ENCODE data around the gene RAB33B. TPM values are rescaled to one million over a fixed set of nuclear protein-coding genes. Genes with fewer than 3 reads are reported as not detected.

The RAB33B gene
- total and polyA plus RNA-seq, 9 of the 15 experiments (the other 6 are each of a cell fraction or from before 2014, with no cell fraction given): 1.7 to 3.7 (median 3.0) TPM

DNA sequence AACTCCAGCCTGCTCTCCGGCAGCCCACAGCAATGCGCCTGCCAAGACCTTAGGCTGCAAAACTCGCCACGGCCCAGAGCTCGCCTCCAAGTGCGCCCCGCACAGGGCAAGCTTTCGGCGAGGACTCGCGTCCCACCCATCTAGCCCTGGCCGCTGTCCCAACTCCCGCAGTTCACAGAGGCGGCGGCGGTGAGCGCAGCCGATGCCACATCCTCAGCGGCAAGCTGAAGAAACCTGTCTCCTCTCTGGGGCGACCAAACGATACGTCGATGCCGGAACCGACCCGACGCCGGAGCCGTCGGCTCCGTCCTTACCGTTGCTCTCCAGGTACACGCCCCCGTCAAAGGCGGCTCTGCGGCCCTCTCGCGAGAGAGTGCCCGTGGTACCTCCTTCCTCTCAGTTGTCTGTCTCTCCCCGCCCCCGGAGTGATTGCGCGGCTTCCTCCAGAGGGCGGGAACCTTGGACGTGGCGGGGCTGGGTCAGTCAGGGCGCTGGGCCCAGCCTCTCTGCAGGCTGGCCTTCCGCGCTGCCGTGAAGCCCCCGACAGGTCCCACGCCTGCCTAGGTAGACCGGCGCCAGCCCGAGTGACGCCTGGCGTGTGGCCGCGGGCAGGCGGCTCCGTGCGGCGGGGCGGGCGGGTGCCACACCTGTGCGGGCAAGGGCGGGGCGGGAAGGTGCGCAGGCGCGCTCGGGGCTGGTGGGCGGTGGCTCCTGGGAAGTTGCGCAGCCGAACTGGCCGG, 380 bp upstream of the RAB33B start (continued):
- TF ChIP-seq, protein P1, sequence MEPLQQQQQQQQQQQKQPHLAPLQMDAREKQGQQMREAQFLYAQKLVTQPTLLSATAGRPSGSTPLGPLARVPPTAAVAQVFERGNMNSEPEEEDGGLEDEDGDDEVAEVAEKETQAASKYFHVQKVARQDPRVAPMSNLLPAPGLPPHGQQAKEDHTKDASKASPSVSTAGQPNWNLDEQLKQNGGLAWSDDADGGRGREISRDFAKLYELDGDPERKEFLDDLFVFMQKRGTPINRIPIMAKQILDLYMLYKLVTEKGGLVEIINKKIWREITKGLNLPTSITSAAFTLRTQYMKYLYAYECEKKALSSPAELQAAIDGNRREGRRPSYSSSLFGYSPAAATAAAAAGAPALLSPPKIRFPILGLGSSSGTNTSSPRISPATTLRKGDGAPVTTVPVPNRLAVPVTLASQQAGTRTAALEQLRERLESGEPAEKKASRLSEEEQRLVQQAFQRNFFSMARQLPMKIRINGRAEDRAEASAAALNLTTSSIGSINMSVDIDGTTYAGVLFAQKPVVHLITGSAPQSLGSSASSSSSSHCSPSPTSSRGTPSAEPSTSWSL (CRISPR knock-in tag; IDR thresholded peaks at IDR 0.05; ENCODE audit: borderline replicate concordance): no peak
- TF ChIP-seq ZNF384 (IDR thresholded peaks at IDR 0.05; ENCODE audit: low read depth, low read length) (no peak), NR1H2 (CRISPR knock-in tag; IDR thresholded peaks at IDR 0.05) (peak; percentile 94; the same call in 1 of the 2 replicates), ATF7 (IDR thresholded peaks at IDR 0.05) (peak; percentile 11; the same call in 1 of the 2 replicates), ETV5 (CRISPR knock-in tag; IDR thresholded peaks at IDR 0.05; ENCODE audit: low read depth) (peak; percentile 72), TBL1XR1 (IDR thresholded peaks at IDR 0.05; ENCODE audit: low read length in 2 of 2) (peak in 1 of 2 experiments; percentile 30; a peak in 1 of 4 replicates), ZKSCAN3 (CRISPR knock-in tag; IDR thresholded peaks at IDR 0.05) (no peak), ZEB2 (IDR thresholded peaks at IDR 0.05) (peak; percentile 21; the same call in 1 of the 2 replicates), ZNF324 (CRISPR knock-in tag; IDR thresholded peaks at IDR 0.05) (no peak), FOS (IDR thresholded peaks at IDR 0.05; ENCODE audit: extremely low read depth, insufficient read length) (no peak), PHF8 (IDR thresholded peaks at IDR 0.05; ENCODE audit: borderline replicate concordance, low read length) (peak; percentile 92), ERF (CRISPR knock-in tag; IDR thresholded peaks at IDR 0.05) (no peak), ZNF785 (CRISPR knock-in tag; IDR thresholded peaks at IDR 0.05) (no peak), XRCC3 (IDR thresholded peaks at IDR 0.05) (no peak)
- TF ChIP-seq, protein P2, sequence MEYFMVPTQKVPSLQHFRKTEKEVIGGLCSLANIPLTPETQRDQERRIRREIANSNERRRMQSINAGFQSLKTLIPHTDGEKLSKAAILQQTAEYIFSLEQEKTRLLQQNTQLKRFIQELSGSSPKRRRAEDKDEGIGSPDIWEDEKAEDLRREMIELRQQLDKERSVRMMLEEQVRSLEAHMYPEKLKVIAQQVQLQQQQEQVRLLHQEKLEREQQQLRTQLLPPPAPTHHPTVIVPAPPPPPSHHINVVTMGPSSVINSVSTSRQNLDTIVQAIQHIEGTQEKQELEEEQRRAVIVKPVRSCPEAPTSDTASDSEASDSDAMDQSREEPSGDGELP (CRISPR knock-in tag; IDR thresholded peaks at IDR 0.05; ENCODE audit: borderline replicate concordance): peak; percentile 80
- TF ChIP-seq, protein P3, sequence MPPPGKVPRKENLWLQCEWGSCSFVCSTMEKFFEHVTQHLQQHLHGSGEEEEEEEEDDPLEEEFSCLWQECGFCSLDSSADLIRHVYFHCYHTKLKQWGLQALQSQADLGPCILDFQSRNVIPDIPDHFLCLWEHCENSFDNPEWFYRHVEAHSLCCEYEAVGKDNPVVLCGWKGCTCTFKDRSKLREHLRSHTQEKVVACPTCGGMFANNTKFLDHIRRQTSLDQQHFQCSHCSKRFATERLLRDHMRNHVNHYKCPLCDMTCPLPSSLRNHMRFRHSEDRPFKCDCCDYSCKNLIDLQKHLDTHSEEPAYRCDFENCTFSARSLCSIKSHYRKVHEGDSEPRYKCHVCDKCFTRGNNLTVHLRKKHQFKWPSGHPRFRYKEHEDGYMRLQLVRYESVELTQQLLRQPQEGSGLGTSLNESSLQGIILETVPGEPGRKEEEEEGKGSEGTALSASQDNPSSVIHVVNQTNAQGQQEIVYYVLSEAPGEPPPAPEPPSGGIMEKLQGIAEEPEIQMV (tag; conservative IDR thresholded peaks at IDR 0.05; ENCODE audit: low read depth): no peak
- TF ChIP-seq, protein P4, sequence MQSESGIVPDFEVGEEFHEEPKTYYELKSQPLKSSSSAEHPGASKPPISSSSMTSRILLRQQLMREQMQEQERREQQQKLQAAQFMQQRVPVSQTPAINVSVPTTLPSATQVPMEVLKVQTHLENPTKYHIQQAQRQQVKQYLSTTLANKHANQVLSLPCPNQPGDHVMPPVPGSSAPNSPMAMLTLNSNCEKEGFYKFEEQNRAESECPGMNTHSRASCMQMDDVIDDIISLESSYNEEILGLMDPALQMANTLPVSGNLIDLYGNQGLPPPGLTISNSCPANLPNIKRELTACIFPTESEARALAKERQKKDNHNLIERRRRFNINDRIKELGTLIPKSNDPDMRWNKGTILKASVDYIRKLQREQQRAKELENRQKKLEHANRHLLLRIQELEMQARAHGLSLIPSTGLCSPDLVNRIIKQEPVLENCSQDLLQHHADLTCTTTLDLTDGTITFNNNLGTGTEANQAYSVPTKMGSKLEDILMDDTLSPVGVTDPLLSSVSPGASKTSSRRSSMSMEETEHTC (IDR thresholded peaks at IDR 0.05): no peak
- TF ChIP-seq, protein P5, sequence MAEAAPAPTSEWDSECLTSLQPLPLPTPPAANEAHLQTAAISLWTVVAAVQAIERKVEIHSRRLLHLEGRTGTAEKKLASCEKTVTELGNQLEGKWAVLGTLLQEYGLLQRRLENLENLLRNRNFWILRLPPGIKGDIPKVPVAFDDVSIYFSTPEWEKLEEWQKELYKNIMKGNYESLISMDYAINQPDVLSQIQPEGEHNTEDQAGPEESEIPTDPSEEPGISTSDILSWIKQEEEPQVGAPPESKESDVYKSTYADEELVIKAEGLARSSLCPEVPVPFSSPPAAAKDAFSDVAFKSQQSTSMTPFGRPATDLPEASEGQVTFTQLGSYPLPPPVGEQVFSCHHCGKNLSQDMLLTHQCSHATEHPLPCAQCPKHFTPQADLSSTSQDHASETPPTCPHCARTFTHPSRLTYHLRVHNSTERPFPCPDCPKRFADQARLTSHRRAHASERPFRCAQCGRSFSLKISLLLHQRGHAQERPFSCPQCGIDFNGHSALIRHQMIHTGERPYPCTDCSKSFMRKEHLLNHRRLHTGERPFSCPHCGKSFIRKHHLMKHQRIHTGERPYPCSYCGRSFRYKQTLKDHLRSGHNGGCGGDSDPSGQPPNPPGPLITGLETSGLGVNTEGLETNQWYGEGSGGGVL (CRISPR knock-in tag; IDR thresholded peaks at IDR 0.05): no peak
- TF ChIP-seq, protein P6, sequence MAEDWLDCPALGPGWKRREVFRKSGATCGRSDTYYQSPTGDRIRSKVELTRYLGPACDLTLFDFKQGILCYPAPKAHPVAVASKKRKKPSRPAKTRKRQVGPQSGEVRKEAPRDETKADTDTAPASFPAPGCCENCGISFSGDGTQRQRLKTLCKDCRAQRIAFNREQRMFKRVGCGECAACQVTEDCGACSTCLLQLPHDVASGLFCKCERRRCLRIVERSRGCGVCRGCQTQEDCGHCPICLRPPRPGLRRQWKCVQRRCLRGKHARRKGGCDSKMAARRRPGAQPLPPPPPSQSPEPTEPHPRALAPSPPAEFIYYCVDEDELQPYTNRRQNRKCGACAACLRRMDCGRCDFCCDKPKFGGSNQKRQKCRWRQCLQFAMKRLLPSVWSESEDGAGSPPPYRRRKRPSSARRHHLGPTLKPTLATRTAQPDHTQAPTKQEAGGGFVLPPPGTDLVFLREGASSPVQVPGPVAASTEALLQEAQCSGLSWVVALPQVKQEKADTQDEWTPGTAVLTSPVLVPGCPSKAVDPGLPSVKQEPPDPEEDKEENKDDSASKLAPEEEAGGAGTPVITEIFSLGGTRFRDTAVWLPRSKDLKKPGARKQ (CRISPR knock-in tag; IDR thresholded peaks at IDR 0.05): no peak

Data from K562 (cell line).